Breast epithelium (tissue), 4 donors: ENCODE measurements around the gene RALGPS2. TPM values are rescaled to one million over a fixed set of nuclear protein-coding genes. Genes with fewer than 3 reads are reported as not detected.

Experiments used
- DNase-seq, 2 donors: peaks; one replicate each; pipeline ENCODE4 v3.0.0-alpha.2; 2019; ENCODE audit warnings: low spot score in 2 of 2
- H3K27ac ChIP-seq, 2 donors: fragments of 200-600 bp; sonication (generic) in 1 of 2; one replicate each; pipeline ENCODE4 v1.5.1; 2016 to 2019; ENCODE audit warnings: mild to moderate bottlenecking in 1 of 2
- H3K27me3 ChIP-seq, 2 donors: fragments of 200-600 bp; sonication (generic) in 1 of 2; one replicate each; pipeline versions ENCODE4 v1.5.1 to v1.6.0; 2017 to 2019; ENCODE audit warnings: control low read depth in 1 of 2, mild to moderate bottlenecking in 1 of 2
- H3K36me3 ChIP-seq: fragments of 200-600 bp; one replicate; pipeline ENCODE4 v1.5.1; 2019
- H3K4me1 ChIP-seq, 2 donors: fragments of 200-600 bp; sonication (generic); one replicate each; pipeline ENCODE4 v1.5.1; 2016 to 2019; ENCODE audit warnings: control low read depth in 1 of 2
- H3K4me3 ChIP-seq, 3 donors: fragments of 200-600 bp; sonication (generic); 1 replicate in 2 of 3; 2 replicates in 1 of 3; pipeline ENCODE4 v1.5.1; 2016 to 2019; ENCODE audit warnings: mild to moderate bottlenecking in 3 of 3, moderate library complexity in 2 of 3
- H3K9me3 ChIP-seq, 2 donors: fragments of 200-600 bp; sonication (generic) in 1 of 2; one replicate each; pipeline ENCODE4 v1.5.1; 2016 to 2019; ENCODE audit warnings: control low read depth in 1 of 2
- CTCF ChIP-seq, 3 donors: fragments of 450-650 bp; IDR thresholded peaks; one replicate each; pipeline ENCODE4 v1.5.1; 2016 to 2017; ENCODE audit warnings: antibody characterized with exemption in 3 of 3, mild to moderate bottlenecking in 3 of 3, moderate library complexity in 3 of 3
- POLR2A ChIP-seq: fragments of 450-650 bp; IDR thresholded peaks from one replicate; pipeline ENCODE4 v1.6.1; 2016; ENCODE audit warnings: antibody characterized with exemption, mild to moderate bottlenecking, moderate library complexity
- POLR2AphosphoS5 ChIP-seq, 3 donors: sonication (generic); formaldehyde crosslinking; IDR thresholded peaks; one replicate each; pipeline ENCODE4 v1.6.1; 2017; ENCODE audit warnings: antibody characterized with exemption in 3 of 3
- intact Hi-C: fragments of 100-400 bp; cut with DNase I; formaldehyde crosslinking; loops from one replicate; pipeline ENCODE4 v1.15.1; 2023; ENCODE audit warnings: low total_unique reads
- total RNA-seq, 3 donors: library from RNA; depleted of rRNA; stranded (reverse); fragments of >200 nt; gene quantifications; one replicate each; pipeline ENCODE4 v1.1.0, GENCODE V29; 2016

Gene RALGPS2
- total RNA-seq, 3 donors from 2014 or later, result 4.8 to 45.2 (median 43.3) TPM

GRCh38 chr1:178718520-178718919 lies 6.5 kb upstream of the RALGPS2 start:
- Histone ChIP-seq H3K36me3 (no peaks in the 10 kb centered on the region), H3K9me3 (no peaks in the 10 kb centered on the region), H3K4me1 (no peaks in the 10 kb centered on the region), H3K27me3 (no peaks in the 10 kb centered on the region), H3K27ac (no peak overlapping the region), H3K4me3 (no peak overlapping the region)
- DNase-seq, result no peak
- TF ChIP-seq POLR2A (no peak), CTCF (IDR thresholded peaks at IDR 0.05) (no peak), POLR2AphosphoS5 (IDR thresholded peaks at IDR 0.05) (no peak)
- intact Hi-C loops, result no loop called here

GRCh38 chr1:178723546-178723945 lies 1.5 kb upstream of the RALGPS2 start:
- TF ChIP-seq POLR2AphosphoS5 (IDR thresholded peaks at IDR 0.05) (no peak), POLR2A (no peak), CTCF (IDR thresholded peaks at IDR 0.05) (no peak)
- intact Hi-C loops, result no loop called here
- no peak for DNase-seq

GRCh38 chr1:178724376-178724727 lies 692 bp upstream of the RALGPS2 start:
- DNase-seq, result no peak
- peak overlapping the region; percentile 88 to 97 (median 90) for H3K4me3 ChIP-seq
- H3K9me3 ChIP-seq, result no peaks in the 10 kb centered on the region
- H3K4me1 ChIP-seq, result no peaks in the 10 kb centered on the region
- H3K36me3 ChIP-seq, result no peaks in the 10 kb centered on the region
- peak overlapping the region; percentile 92 to 95 for H3K27ac ChIP-seq
- TF ChIP-seq POLR2AphosphoS5 (IDR thresholded peaks at IDR 0.05), result no peak
- TF ChIP-seq POLR2A, result no peak
- no peak for TF ChIP-seq CTCF (IDR thresholded peaks at IDR 0.05)
- intact Hi-C loops, result no loop called here
- H3K27me3 ChIP-seq, result no peaks in the 10 kb centered on the region

More at GRCh38 chr1:178723546-178723945, 1.5 kb upstream of the RALGPS2 start:
- no peaks in the 10 kb centered on the region for H3K4me1 ChIP-seq
- H3K4me3 ChIP-seq, result no peak overlapping the region
- H3K36me3 ChIP-seq, result no peaks in the 10 kb centered on the region
- H3K27me3 ChIP-seq, result no peaks in the 10 kb centered on the region
- no peak overlapping the region for H3K27ac ChIP-seq
- no peaks in the 10 kb centered on the region for H3K9me3 ChIP-seq

GRCh38 chr1:178725466-178726086 lies 532 bp downstream of the RALGPS2 start:
- DNase-seq, result peak in 1 of 2 donors; percentile 62
- TF ChIP-seq POLR2AphosphoS5 (IDR thresholded peaks at IDR 0.05) (no peak), CTCF (IDR thresholded peaks at IDR 0.05) (no peak), POLR2A (no peak)
- H3K27me3 ChIP-seq, result no peaks in the 10 kb centered on the region
- H3K4me1 ChIP-seq, result no peaks in the 10 kb centered on the region
- no peaks in the 10 kb centered on the region for H3K36me3 ChIP-seq
- intact Hi-C loops, result loop anchor here (5.0 kb wide), 1 partner anchor 1643 kb away; no protein-coding TSS in a partner anchor
- H3K9me3 ChIP-seq, result no peaks in the 10 kb centered on the region
- H3K4me3 ChIP-seq, result peak overlapping the region; percentile 88 to 97 (median 90)
- peak overlapping the region; percentile 92 to 95 for H3K27ac ChIP-seq

- Histone ChIP-seq H3K9me3 (no peaks in the 10 kb centered on the region), H3K27me3 (no peaks in the 10 kb centered on the region), H3K36me3 (no peaks in the 10 kb centered on the region), H3K27ac (peak overlapping the region; percentile 92 to 95), H3K4me3 (peak overlapping the region; percentile 88 to 97 (median 90)), H3K4me1 (no peaks in the 10 kb centered on the region)
- peak; percentile 63 to 67 for DNase-seq
- no peak for TF ChIP-seq CTCF (IDR thresholded peaks at IDR 0.05)
- peak in 1 of 3 donors; percentile 27 for TF ChIP-seq POLR2AphosphoS5 (IDR thresholded peaks at IDR 0.05)
- intact Hi-C loops, result loop anchor here (5.0 kb wide), 1 partner anchor 1644 kb away; no protein-coding TSS in a partner anchor
Observed at GRCh38 chr1:178726087-178726517, 1.1 kb downstream of the RALGPS2 start.
